ENCODE data around the gene ACER2. TPM values are rescaled to one million over a fixed set of nuclear protein-coding genes. Genes with fewer than 3 reads are reported as not detected.

The ACER2 gene
- total and polyA plus RNA-seq, 2 experiments from 2014 or later, result 0.87 to 14.6 TPM

DNA sequence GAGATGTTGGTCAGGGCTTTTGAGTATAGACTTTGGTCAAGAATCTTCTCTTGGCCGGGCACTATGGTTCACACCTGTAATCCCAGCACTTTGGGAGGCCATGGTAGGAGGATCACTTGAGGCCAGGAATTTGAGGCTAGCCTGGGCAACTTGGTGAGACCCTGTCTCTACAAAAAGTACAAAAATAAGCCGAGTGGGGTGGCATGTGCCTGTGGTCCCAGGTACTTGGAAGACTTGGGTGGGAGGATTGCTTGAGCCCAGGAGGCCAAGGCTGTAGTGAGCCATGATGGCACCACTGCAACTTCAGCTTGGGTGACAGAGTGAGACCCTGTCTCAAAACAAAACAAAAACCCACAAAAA, 57.5 kb downstream of the ACER2 start (continued):
- TF ChIP-seq, protein P1, sequence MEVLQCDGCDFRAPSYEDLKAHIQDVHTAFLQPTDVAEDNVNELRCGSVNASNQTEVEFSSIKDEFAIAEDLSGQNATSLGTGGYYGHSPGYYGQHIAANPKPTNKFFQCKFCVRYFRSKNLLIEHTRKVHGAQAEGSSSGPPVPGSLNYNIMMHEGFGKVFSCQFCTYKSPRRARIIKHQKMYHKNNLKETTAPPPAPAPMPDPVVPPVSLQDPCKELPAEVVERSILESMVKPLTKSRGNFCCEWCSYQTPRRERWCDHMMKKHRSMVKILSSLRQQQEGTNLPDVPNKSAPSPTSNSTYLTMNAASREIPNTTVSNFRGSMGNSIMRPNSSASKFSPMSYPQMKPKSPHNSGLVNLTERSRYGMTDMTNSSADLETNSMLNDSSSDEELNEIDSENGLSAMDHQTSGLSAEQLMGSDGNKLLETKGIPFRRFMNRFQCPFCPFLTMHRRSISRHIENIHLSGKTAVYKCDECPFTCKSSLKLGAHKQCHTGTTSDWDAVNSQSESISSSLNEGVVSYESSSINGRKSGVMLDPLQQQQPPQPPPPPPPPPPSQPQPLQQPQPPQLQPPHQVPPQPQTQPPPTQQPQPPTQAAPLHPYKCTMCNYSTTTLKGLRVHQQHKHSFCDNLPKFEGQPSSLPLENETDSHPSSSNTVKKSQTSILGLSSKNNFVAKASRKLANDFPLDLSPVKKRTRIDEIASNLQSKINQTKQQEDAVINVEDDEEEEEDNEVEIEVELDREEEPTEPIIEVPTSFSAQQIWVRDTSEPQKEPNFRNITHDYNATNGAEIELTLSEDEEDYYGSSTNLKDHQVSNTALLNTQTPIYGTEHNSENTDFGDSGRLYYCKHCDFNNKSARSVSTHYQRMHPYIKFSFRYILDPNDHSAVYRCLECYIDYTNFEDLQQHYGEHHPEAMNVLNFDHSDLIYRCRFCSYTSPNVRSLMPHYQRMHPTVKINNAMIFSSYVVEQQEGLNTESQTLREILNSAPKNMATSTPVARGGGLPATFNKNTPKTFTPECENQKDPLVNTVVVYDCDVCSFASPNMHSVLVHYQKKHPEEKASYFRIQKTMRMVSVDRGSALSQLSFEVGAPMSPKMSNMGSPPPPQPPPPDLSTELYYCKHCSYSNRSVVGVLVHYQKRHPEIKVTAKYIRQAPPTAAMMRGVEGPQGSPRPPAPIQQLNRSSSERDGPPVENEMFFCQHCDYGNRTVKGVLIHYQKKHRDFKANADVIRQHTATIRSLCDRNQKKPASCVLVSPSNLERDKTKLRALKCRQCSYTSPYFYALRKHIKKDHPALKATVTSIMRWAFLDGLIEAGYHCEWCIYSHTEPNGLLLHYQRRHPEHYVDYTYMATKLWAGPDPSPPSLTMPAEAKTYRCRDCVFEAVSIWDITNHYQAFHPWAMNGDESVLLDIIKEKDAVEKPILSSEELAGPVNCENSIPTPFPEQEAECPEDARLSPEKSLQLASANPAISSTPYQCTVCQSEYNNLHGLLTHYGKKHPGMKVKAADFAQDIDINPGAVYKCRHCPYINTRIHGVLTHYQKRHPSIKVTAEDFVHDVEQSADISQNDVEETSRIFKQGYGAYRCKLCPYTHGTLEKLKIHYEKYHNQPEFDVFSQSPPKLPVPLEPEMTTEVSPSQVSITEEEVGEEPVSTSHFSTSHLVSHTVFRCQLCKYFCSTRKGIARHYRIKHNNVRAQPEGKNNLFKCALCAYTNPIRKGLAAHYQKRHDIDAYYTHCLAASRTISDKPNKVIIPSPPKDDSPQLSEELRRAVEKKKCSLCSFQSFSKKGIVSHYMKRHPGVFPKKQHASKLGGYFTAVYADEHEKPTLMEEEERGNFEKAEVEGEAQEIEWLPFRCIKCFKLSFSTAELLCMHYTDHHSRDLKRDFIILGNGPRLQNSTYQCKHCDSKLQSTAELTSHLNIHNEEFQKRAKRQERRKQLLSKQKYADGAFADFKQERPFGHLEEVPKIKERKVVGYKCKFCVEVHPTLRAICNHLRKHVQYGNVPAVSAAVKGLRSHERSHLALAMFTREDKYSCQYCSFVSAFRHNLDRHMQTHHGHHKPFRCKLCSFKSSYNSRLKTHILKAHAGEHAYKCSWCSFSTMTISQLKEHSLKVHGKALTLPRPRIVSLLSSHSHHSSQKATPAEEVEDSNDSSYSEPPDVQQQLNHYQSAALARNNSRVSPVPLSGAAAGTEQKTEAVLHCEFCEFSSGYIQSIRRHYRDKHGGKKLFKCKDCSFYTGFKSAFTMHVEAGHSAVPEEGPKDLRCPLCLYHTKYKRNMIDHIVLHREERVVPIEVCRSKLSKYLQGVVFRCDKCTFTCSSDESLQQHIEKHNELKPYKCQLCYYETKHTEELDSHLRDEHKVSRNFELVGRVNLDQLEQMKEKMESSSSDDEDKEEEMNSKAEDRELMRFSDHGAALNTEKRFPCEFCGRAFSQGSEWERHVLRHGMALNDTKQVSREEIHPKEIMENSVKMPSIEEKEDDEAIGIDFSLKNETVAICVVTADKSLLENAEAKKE (CRISPR knock-in tag; IDR thresholded peaks at IDR 0.05), result no peak
- no peak for TF ChIP-seq JUNB (IDR thresholded peaks at IDR 0.05; ENCODE audit: unreplicated experiment)
- TF ChIP-seq EZH2 (IDR thresholded peaks at IDR 0.05; ENCODE audit: low read depth, unreplicated experiment), result no peak
- TF ChIP-seq EZH2phosphoT487 (IDR thresholded peaks at IDR 0.05; ENCODE audit: unreplicated experiment), result no peak

- Histone ChIP-seq H3K27me3 (ENCODE audit: insufficient read depth) (no peaks in the 10 kb centered on the region), H4K20me1 (replicated peaks; ENCODE audit: insufficient read depth) (no peaks in the 10 kb centered on the region), H3K36me3 (ENCODE audit: insufficient read depth) (no peaks in the 10 kb centered on the region), H3K79me2 (replicated peaks; ENCODE audit: insufficient read depth) (no peaks in the 10 kb centered on the region), H3K4me1 (ENCODE audit: insufficient read depth) (no peaks in the 10 kb centered on the region), H3K9me2 (ENCODE audit: insufficient read depth) (0 out of 2 replicates have a peak, but pooled peaks cover 2% of the 10 kb centered on the region), H3F3A (replicated peaks; ENCODE audit: low read depth) (no peaks in the 10 kb centered on the region), H3K27ac (ENCODE audit: low read depth) (no peak overlapping the region), H3K4me3 (no peak overlapping the region), H3K4me2 (no peak overlapping the region), H2AFZ (no peak overlapping the region)
- Mint-ChIP-seq H3K9me3 (peaks cover 3% of the 10 kb centered on the region; the same call in 2 of the 3 replicates), H3K27me3 (ENCODE audit: insufficient read depth, low read depth, poor library complexity) (peaks cover 7% of the 10 kb centered on the region), H3K27ac (no peak overlapping the region), H3K36me3 (ENCODE audit: low read depth) (peaks cover 3% of the 10 kb centered on the region; the same call in 1 of the 3 replicates), H3K4me1 (peaks cover 4% of the 10 kb centered on the region; the same call in 2 of the 3 replicates), H3K4me3 (no peak overlapping the region)
- DNase-seq (ENCODE audit: low spot score), result no peak
- ATAC-seq, result no peak
- no peak for TF ChIP-seq ETS1 (IDR thresholded peaks at IDR 0.05)
- TF ChIP-seq, protein P2, sequence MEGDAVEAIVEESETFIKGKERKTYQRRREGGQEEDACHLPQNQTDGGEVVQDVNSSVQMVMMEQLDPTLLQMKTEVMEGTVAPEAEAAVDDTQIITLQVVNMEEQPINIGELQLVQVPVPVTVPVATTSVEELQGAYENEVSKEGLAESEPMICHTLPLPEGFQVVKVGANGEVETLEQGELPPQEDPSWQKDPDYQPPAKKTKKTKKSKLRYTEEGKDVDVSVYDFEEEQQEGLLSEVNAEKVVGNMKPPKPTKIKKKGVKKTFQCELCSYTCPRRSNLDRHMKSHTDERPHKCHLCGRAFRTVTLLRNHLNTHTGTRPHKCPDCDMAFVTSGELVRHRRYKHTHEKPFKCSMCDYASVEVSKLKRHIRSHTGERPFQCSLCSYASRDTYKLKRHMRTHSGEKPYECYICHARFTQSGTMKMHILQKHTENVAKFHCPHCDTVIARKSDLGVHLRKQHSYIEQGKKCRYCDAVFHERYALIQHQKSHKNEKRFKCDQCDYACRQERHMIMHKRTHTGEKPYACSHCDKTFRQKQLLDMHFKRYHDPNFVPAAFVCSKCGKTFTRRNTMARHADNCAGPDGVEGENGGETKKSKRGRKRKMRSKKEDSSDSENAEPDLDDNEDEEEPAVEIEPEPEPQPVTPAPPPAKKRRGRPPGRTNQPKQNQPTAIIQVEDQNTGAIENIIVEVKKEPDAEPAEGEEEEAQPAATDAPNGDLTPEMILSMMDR (conservative IDR thresholded peaks at IDR 0.05; ENCODE audit: low read depth in 2 of 2), result no peak
- no peak for TF ChIP-seq CREB1 (CRISPR knock-in tag; IDR thresholded peaks at IDR 0.05; ENCODE audit: low read depth)
- no peak for TF ChIP-seq STAT1 (IDR thresholded peaks at IDR 0.05; ENCODE audit: unreplicated experiment)
- no peak for TF ChIP-seq NANOG (IDR thresholded peaks at IDR 0.05; ENCODE audit: borderline replicate concordance)
- no peak for TF ChIP-seq EZH2phosphoT487 (IDR thresholded peaks at IDR 0.05; ENCODE audit: unreplicated experiment)
- no peak for TF ChIP-seq JUNB (IDR thresholded peaks at IDR 0.05; ENCODE audit: unreplicated experiment)
- TF ChIP-seq EZH2 (IDR thresholded peaks at IDR 0.05; ENCODE audit: low read depth, unreplicated experiment), result no peak
- TF ChIP-seq ZNF114 (CRISPR knock-in tag; IDR thresholded peaks at IDR 0.05), result no peak
- TF ChIP-seq, protein P3, sequence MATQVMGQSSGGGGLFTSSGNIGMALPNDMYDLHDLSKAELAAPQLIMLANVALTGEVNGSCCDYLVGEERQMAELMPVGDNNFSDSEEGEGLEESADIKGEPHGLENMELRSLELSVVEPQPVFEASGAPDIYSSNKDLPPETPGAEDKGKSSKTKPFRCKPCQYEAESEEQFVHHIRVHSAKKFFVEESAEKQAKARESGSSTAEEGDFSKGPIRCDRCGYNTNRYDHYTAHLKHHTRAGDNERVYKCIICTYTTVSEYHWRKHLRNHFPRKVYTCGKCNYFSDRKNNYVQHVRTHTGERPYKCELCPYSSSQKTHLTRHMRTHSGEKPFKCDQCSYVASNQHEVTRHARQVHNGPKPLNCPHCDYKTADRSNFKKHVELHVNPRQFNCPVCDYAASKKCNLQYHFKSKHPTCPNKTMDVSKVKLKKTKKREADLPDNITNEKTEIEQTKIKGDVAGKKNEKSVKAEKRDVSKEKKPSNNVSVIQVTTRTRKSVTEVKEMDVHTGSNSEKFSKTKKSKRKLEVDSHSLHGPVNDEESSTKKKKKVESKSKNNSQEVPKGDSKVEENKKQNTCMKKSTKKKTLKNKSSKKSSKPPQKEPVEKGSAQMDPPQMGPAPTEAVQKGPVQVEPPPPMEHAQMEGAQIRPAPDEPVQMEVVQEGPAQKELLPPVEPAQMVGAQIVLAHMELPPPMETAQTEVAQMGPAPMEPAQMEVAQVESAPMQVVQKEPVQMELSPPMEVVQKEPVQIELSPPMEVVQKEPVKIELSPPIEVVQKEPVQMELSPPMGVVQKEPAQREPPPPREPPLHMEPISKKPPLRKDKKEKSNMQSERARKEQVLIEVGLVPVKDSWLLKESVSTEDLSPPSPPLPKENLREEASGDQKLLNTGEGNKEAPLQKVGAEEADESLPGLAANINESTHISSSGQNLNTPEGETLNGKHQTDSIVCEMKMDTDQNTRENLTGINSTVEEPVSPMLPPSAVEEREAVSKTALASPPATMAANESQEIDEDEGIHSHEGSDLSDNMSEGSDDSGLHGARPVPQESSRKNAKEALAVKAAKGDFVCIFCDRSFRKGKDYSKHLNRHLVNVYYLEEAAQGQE (IDR thresholded peaks at IDR 0.05; ENCODE audit: unreplicated experiment), result no peak
- no peak for TF ChIP-seq POLR2AphosphoS5 (IDR thresholded peaks at IDR 0.05; ENCODE audit: low read depth)
Observed at GRCh38 chr9:19469271-19469670, 60.5 kb downstream of the ACER2 start.

Data from GM23338 (cell line).